Testis (tissue), 2 donors: Measurements from ENCODE around the gene SHE.

Source experiments
- POLR2A ChIP-seq: fragments of 450-650 bp; IDR thresholded peaks from one replicate; pipeline ENCODE4 v1.6.1; 2017; ENCODE audit warnings: antibody characterized with exemption, mild to moderate bottlenecking, moderate library complexity
- TF ChIP-seq, protein P1 (sequence below), 3 experiments: fragments of 450-650 bp in 2 of 3; fragments of 200-600 bp in 1 of 3; sonication (generic) in 1 of 3; IDR thresholded peaks; one replicate each; pipeline ENCODE4 v1.5.1; 2016 to 2019; ENCODE audit warnings: antibody characterized with exemption in 3 of 3, mild to moderate bottlenecking in 2 of 3, moderate library complexity in 1 of 3

GRCh38 chr1:154463512-154463990, 38.7 kb downstream of the SHE start:
- TF ChIP-seq, protein P1, sequence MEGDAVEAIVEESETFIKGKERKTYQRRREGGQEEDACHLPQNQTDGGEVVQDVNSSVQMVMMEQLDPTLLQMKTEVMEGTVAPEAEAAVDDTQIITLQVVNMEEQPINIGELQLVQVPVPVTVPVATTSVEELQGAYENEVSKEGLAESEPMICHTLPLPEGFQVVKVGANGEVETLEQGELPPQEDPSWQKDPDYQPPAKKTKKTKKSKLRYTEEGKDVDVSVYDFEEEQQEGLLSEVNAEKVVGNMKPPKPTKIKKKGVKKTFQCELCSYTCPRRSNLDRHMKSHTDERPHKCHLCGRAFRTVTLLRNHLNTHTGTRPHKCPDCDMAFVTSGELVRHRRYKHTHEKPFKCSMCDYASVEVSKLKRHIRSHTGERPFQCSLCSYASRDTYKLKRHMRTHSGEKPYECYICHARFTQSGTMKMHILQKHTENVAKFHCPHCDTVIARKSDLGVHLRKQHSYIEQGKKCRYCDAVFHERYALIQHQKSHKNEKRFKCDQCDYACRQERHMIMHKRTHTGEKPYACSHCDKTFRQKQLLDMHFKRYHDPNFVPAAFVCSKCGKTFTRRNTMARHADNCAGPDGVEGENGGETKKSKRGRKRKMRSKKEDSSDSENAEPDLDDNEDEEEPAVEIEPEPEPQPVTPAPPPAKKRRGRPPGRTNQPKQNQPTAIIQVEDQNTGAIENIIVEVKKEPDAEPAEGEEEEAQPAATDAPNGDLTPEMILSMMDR (IDR thresholded peaks at IDR 0.05), result no peak
- no peak for TF ChIP-seq POLR2A
